Renal pelvis (tissue), 4 donors: ENCODE measurements around the gene CLDN6. TPM values are rescaled to one million over a fixed set of nuclear protein-coding genes. Genes with fewer than 3 reads are reported as not detected.

Source experiments
- DNase-seq: peaks from one replicate; pipeline ENCODE4 v3.0.0-alpha.2; 2013
- polyA plus RNA-seq, 3 donors: library from polyadenylated mRNA; unstranded; fragments of 120-200 nt; gene quantifications; one replicate each; pipeline ENCODE4 v1.2.1, GENCODE V29; 2013; ENCODE audit not compliant: insufficient read length in 3 of 3

Gene CLDN6
- polyA plus RNA-seq, 3 donors, result 36.5 to 44.7 (median 38.9) TPM

DNA sequence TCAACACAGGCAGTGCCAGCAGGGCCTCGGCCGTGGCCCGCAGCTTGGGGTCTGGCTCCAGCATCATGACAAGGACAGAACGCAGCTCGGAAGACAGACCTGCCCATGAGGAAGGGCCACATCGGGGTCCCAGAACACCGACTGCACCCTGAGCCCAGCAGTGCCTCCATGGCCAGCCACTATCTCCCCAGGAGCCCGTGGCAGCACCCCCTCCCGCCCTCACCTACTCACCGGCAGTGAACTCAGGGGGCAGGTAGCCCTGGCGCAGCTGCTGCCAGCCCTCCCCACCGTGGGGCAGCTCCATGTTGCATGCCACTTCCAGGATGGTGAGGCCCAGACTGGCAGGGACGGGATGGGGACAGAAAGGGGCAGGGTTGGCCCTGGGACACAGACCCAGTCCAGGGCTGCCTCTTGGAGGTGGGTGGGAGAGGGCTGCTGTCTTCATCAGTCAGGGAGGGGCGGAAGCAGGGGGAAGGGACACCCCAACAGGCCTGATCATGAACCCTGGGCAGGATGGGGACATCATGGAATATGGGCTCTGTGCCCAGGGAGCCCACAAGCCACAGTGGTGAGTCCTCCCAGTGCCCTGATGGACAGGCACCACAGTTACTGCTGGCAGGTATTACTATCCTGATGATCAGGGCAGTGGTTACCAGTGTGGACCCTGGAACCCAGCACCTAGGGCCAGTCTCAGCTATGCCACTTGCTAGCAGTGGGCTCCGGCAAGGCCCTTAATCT lies 43.5 kb downstream of the CLDN6 start:
- DNase-seq, result no peak

DNA sequence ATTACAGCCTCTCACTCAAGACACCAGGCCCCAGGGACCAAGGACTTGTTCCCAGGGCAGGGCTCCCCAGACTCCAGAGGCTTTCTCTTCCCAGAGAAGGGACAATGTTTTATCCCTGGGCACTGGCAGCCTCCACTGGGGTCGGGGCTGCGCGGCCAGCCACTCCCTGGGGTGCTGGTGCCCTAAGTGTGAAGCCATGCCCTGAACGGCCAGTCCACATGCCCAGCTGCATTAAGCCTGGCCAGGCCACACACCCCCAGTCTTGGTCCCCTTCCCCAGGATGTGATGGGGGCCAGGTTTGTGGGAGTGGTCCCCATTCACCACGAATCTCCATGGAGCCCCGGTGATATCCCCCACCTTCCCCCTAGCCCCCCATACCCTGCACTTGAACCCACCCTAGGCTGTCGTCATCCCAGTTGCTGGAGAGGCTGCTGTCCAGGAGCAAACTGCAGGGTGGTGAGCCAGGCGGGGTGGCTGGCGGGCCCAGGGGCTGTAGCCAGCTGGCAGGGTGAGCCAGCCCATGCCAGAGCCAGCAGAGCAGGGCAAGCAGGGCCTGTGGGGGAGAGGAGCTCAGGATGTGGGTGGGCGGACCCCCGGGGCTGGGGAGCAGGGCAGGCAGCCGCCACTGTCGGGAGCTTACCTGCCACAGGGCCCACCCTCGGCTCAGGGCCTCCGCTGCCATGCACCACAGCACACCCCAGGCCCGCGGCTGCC lies 44.2 kb downstream of the CLDN6 start:
- no peak for DNase-seq

DNA sequence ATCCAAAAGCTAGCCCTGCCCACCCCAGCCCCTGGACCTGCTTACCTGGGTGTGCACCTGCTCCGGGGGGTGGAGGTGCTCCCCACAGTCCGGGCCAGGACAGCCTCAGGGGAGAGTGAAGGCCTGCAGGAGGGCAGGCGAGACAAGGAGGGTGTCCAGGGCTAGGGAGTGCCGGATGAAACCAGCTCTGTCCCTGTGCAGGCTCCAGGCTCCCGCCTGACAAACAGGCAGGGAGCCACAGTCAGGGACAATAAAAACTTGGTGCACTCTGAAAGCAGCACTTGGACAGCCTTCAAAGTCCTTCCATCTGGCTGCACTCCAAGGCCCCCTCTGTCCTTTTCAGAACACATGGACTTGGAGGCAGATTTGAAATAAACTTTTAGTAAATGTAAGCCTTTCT lies 44.9 kb downstream of the CLDN6 start:
- DNase-seq, result no peak

DNA sequence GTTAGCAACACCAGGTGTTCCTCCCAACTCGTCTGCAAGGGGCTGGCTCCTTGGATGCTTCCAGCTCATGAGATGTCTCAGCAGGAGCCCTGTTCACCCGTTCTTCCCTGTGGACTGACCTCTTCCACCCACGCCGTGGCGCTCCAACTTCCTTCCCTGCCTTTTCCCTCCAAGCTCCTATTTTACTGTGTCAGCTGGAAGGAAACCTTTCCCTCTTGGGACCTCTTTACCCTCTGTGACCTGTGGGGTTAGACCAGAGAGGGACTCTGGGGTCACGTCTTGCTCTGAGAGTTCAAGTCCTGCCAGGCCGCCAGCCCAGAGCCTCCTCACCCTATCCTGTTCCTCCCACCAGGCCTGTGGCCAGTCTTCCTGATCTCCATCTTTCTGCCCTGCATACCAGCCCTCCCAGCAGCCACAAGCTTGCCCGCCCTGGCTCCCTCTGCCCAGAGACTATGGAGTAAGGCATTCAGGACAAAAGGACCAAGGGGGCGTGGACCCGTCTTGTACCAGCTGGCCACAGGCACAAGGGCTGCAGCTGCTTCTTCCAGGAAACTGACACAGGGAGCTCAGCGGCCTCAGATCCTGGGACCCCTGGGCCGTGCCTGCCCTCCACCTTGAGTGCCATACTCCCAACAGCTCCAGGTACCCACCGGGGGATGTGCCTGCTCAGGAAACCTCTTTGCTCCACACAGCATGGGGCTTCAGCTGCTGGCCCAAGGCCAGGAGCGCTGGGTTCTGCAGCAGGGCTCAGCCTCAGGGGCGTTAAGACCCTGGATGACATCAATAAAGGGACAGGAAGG lies 45.8 kb downstream of the CLDN6 start:
- no peak for DNase-seq

DNA sequence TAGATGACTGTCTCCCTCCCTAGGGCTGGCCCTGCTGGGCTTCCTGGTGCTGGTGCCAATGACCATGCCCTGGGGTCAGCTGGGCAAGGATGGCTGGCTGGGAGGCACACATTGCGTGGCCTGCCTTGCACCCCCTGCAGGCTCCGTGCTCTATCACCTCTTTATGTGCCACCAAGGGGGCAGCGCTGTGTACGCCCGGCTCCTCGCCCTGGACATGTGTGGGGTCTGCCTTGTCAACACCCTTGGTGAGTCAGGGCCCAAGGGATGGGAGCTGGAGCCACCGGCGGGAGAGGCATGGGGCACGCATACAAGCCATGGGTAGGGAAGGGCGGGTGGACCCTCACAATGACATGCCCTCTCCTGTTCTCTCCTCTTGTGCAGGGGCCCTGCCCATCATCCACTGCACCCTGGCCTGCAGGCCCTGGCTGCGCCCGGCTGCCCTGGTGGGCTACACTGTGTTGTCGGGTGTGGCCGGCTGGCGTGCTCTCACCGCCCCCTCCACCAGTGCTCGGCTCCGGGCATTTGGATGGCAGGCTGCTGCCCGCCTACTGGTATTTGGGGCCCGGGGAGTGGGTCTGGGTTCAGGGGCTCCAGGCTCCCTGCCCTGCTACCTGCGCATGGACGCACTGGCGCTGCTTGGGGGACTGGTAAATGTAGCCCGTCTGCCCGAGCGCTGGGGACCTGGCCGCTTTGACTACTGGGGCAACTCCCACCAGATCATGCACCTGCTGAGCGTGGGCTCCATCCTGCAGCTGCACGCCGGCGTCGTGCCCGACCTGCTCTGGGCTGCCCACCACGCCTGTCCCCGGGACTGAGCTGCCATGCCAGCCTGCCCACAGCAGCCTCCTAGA lies 46.6 kb downstream of the CLDN6 start:
- DNase-seq, result no peak

DNA sequence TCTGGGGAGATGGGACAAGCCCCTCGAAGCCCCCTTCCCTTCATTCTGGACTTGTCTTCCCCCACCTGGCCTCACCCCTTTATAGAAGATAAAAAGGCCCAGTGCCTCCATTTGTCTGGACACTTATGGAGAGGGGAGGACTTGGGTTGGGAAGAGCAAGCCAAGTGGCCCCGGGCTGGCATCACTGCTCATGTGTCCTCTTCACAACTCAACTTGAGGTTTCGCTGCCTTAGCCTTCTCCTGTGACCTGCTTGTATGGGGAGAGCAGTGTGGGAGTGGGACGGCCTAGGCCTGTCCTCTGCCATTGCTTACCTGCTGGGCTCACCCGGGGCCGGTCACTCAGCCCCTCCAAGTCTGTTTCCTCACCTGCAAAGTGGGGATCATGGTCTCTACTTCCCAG lies 47.4 kb downstream of the CLDN6 start:
- no peak for DNase-seq

DNA sequence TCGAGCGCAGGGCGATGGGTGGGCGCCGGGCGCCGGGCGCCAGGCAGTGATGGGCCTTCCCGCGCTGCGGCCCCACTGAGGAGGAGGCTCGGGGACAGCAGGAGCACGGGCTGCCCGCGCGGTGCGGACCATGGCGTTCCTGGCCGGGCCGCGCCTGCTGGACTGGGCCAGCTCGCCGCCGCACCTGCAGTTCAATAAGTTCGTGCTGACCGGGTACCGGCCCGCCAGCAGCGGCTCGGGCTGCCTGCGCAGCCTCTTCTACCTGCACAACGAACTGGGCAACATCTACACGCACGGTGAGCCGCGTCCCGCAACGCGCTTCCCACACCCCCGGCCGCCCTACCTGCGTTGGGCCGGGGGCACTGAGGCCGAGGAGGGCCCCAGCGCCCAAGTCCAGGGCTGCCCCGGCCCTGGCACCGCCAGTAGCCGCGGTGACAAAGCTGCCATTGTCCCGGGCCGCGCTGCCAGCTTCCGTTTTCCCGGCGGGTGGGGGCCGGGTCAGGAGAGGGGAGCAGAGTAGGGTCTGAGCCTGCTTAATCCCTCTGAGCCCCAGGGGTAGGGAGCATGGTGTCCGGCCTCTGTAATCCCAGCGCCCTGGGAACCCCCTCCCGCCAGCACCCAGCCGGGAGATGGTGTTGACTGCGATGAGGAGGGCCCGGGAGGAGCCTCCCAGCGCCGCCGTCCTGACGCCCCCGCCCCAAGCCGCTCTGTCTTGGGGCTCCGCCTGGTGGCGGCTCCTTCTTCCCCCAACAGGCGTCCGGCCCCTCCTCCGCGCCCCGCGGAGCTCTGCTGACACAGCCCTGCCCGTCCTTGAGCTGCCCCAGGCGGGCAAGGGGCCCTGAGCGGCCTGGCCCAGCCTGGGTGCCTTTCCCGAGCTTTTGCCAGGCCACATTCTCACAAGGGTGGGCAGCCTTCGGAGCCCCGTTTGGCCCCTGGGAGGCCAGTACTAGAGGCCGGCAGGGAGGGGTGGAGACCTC lies 48.1 kb downstream of the CLDN6 start:
- no peak for DNase-seq

DNA sequence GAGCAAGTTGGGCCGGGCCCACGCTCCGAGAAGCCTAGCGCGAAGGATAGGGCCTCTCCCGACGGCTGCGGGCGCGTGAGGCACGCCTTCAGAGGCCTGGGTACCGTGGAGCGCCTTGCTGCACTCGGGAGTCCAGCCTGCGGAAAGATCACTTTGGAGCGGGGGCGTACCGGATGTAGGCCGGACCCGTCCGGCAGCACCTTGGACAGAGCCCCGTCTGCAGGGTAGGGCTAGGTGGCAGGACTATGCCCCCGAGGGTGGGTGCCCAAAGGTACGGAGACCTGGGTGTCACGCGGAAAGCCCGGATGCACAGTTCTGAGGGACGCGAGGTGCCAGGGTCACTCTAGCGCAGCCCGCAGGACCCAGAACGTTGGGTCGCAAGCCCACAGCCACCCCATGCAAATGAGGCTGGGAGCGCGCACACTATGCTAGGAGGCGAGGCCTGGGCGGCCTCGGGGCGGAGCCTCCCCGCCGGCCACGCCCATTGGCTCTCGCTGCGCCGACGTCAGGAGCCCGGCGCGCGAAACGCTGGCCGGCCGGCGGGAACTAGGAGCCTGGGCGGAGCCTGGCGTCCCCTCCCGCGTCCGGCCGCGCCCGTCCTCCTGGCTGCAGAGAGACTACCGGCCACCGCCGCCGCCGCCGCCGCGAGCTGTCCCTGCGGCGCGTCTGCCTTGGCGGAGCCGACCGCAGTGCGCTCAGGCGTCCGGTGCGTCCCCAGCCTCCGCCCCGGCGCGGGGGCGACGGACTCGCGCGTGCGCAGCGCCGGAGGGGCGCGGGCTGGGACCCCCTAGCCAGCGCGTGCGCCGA lies 49.0 kb downstream of the CLDN6 start, which contains the start of gene PAQR4:
Gene PAQR4 (plus strand): TSS at position 611 of the 807 bp plus-strand sequence. CDS start 327 bp downstream, outside the sequence.
- DNase-seq, result peak; percentile 87

DNA sequence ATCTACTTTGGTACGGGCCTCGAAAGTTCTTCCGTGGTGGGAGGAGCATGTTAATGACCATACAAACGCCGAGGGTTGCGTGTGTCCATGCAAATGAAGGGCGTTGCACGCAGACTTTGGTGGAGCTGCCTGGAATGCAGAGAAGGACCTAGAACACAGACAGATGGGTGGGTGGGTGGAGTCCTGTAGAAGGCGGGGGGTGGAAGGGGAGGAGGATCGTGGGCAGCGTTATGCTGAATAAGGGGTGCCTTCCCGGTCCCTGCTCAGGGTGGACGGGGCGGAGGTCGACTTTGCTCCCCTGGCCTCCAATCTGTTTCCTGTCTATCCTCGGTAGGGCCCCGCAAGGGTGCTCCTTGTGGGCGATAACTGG lies 49.6 kb downstream of the CLDN6 start:
- DNase-seq, result no peak

DNA sequence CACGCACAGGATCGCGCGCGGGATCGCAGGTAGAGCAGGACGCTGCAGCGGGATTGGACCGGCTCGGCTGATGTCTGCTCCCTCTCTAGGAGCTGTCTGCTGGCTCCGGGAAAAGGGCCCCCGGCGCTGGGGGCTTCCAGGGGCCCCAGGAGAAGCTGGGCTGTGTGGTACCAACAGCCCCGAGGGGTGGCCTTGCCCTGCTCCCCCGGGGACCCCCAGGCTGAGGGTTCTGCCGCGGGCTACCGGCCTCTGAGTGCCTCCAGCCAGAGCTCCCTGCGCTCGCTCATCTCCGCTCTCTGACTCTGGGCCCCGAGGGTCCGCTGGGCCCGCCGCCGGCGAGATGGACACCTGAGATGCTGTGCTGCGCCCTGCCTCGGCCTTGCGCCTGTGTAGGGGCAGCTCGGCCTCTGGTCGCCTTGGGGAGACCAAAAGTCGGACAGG lies 50.2 kb downstream of the CLDN6 start:
- DNase-seq, result no peak

DNA sequence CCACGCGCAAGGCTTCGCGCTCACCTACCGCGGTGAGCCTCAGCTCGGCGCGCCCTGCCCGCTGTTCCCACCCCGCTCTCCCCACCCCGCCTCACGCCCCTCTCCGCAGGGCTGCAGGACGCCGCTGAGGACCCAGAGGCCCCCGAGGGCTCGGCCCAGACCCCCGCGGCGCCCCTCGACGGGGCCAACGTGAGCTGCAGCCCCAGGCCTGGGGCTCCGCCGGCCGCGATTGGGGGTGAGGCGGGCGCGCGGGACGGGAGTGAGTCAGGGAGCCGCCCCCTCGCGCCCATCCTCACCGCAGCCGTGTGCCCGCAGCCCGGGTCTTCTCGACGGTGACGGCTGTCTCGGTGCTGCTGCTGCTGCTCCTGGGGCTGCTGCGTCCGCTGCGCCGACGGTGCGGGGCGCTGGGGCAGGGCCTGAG lies 50.8 kb downstream of the CLDN6 start:
- no peak for DNase-seq

DNA sequence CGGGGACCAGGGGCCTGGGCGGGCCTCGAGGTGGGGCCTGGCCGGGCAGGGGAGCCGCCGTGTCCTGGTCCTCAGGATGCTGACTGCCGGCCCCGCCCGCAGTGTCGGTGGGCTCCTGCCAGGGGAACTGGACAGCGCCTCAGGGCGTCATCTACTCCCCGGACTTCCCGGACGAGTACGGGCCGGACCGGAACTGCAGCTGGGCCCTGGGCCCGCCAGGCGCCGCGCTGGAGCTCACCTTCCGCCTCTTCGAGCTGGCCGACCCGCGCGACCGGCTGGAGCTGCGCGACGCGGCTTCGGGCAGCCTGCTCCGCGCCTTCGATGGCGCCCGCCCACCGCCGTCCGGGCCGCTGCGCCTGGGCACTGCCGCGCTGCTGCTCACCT lies 51.2 kb downstream of the CLDN6 start:
- DNase-seq, result no peak

DNA sequence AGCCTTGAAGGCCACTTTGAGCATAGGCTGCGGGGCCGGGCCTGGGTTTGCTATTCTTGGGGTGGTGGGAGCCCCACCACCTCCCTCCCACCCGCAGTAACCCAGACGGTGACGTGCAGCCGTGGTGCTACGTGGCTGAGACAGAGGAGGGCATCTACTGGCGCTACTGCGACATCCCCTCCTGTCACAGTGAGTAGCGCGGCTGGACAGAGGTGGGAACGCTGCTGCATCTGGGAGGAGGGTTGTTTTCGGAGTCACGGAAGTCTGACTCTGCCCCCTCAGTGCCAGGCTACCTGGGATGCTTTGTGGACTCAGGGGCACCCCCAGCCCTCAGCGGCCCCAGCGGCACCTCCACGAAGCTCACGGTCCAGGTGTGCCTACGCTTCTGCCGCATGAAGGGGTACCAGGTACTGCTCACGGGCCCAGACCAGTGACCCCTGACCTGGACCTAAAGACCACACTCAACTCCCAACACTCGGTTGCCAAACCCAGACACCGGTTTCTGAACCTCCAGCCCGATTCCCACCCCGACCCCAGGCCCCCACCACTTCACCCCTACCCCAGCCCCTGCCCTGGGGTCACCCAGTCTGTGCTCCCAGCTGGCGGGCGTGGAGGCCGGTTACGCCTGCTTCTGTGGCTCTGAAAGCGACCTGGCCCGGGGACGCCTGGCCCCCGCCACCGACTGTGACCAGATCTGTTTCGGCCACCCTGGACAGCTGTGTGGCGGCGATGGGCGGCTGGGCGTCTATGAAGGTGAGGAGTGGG lies 51.8 kb downstream of the CLDN6 start:
- no peak for DNase-seq

Other genes with a start within 250 kb of the CLDN6 start
- 100 to 1,000 TPM; 203 to 310 (median 281) TPM for gene ELOB, start 240.9 kb downstream of the CLDN6 start, polyA plus RNA-seq
- gene PRSS33, start 230.6 kb downstream of the CLDN6 start, polyA plus RNA-seq, result under 1 TPM in 1 of 3 donors, not detected in 2; 0.26 TPM
- gene PRSS41, start 219.7 kb downstream of the CLDN6 start, polyA plus RNA-seq, result not detected
- under 1 TPM in 1 of 3 donors, not detected in 2; 0.38 TPM for gene PRSS21, start 200.9 kb downstream of the CLDN6 start, polyA plus RNA-seq
- gene ZG16B, start 187.9 kb downstream of the CLDN6 start, polyA plus RNA-seq, result under 1 TPM; 0.21 to 0.84 (median 0.43) TPM
- gene PRSS22, start 160.0 kb downstream of the CLDN6 start, polyA plus RNA-seq, result 10 to 100 TPM in 1 of 3 donors, 1 to 10 TPM in 2; 8.8 to 13.1 (median 9.2) TPM
- gene FLYWCH2, start 135.0 kb downstream of the CLDN6 start, polyA plus RNA-seq, result 10 to 100 TPM; 26.6 to 33.2 (median 29.5) TPM
- 10 to 100 TPM; 27.8 to 38.9 (median 32.4) TPM for gene FLYWCH1, start 106.3 kb downstream of the CLDN6 start, polyA plus RNA-seq
- 1 to 10 TPM; 2.5 to 3.6 (median 3.5) TPM for gene KREMEN2, start 53.9 kb downstream of the CLDN6 start, polyA plus RNA-seq
- 10 to 100 TPM in 2 of 3 donors, 1 to 10 TPM in 1; 9.9 to 12.5 (median 12.4) TPM for gene PAQR4, start 48.8 kb downstream of the CLDN6 start, polyA plus RNA-seq
- 10 to 100 TPM; 15.0 to 23.1 (median 22.8) TPM for gene PKMYT1, start 37.7 kb downstream of the CLDN6 start, polyA plus RNA-seq
- 1 to 10 TPM; 2.8 to 3.4 (median 3.1) TPM for gene CLDN9, start 5.3 kb downstream of the CLDN6 start, polyA plus RNA-seq
- 10 to 100 TPM; 12.7 to 15.3 (median 14.2) TPM for gene TNFRSF12A, start 2.2 kb upstream of the CLDN6 start, polyA plus RNA-seq
- 10 to 100 TPM; 69.1 to 76.5 (median 71.3) TPM for gene HCFC1R1, start 5.8 kb upstream of the CLDN6 start, polyA plus RNA-seq
- gene THOC6, start 5.9 kb upstream of the CLDN6 start, polyA plus RNA-seq, result 10 to 100 TPM; 31.8 to 36.4 (median 35.8) TPM
- gene BICDL2, start 18.8 kb upstream of the CLDN6 start, polyA plus RNA-seq, result 1 to 10 TPM; 2.5 to 3.9 (median 3.6) TPM
- 1 to 10 TPM; 1.4 to 1.6 (median 1.5) TPM for gene MMP25, start 28.4 kb upstream of the CLDN6 start, polyA plus RNA-seq
- gene IL32, start 47.5 kb upstream of the CLDN6 start, polyA plus RNA-seq, result 10 to 100 TPM; 30.4 to 39.9 (median 34.9) TPM
- gene ZSCAN10, start 81.1 kb upstream of the CLDN6 start, polyA plus RNA-seq, result under 1 TPM; 0.10 to 0.30 (median 0.10) TPM
- gene ZNF205, start 94.4 kb upstream of the CLDN6 start, polyA plus RNA-seq, result 10 to 100 TPM; 16.2 to 20.3 (median 20.2) TPM
- 10 to 100 TPM; 14.1 to 18.2 (median 16.2) TPM for gene ZNF213, start 116.8 kb upstream of the CLDN6 start, polyA plus RNA-seq
- not detected for gene OR1F1, start 170.0 kb upstream of the CLDN6 start, polyA plus RNA-seq
- 10 to 100 TPM; 11.5 to 15.0 (median 13.4) TPM for gene ZNF200, start 217.0 kb upstream of the CLDN6 start, polyA plus RNA-seq
- gene MEFV, start 238.4 kb upstream of the CLDN6 start, polyA plus RNA-seq, result under 1 TPM; 0.20 to 0.38 (median 0.33) TPM